ENCODE data around the gene TLCD1.
A peak's percentile ranks its signal among the peaks of the same experiment; 100 is the strongest.

- TF ChIP-seq CTCF (IDR thresholded peaks at IDR 0.05) (peak in 1 of 5 experiments; percentile 34), POLR2A (IDR thresholded peaks at IDR 0.05) (peak in 1 of 2 donors; percentile 56)
These were observed 19.1 kb upstream of the TLCD1 start for GRCh38 chr17:28744972-28745785.
